Measurements from ENCODE around the gene RPL21.
"Not testable (repeated sequence)": the region's sequence is repeated elsewhere in the genome, so short reads cannot be mapped to it uniquely, and the experiment has no call there.

RPL21 gene

DNA sequence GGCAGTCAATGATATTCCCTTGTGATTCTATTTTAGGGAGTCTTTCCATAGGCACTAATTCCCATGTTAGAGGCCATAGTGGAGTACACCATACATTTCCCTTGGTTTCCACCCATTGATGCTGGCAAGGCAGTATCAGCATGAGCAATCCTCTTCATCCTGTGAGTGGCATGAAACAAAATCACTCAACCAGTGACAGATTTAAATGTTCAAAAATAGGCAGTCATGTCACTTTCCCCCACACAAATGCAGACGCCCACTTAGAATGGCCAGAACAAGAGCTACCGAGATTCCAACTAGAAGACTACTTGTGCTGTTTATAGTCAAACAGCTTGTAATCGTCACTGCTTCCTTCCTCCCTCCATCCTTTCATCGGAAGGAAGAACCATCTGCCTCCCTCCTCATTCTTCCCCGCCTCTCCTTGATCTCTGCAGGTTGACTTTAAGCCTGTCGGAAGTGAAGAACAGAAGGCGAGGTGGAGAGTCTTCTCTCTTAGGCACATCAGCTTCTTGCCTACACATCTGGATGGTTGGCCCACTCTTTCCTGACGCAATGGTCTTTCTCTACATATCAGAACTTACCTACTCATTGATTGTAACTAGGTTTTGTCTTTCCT lies 41.8 kb downstream of the RPL21 start:
- DNase-seq, result no peak

DNA sequence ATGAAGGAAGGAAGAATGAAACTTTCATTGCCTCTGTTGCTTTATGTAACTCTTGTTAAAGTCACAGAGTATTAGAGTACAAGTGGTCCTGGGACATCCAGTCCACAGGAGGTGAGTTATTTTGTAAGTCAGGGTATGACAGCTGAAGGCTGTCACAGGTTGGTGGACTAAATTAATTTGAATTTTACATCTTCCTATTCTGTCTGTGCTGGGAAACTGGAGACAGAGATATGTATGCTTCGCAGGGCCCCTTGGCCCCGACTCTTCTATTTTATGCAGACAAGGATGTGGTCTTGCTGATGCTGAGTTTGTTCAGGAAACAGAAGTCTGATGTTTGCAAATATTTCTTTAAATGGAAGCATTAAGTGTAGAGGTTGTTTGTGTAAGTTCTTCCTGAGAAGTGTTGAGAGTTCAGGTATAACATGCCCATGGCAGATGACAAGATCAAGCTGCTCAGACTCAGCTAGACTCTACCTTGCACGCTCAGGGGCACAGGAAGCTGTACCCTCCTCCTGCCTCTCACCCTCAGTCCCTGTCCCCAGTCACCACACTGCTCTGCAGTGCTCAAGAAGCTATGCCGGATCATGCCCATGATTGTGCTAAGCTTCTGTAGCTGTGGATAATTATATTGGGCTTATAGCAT lies 42.6 kb downstream of the RPL21 start:
- DNase-seq, result no peak

GRCh38 chr13:27295096-27295495 lies 43.7 kb downstream of the RPL21 start:
- no peak for DNase-seq

- DNase-seq, result no peak
Measured at GRCh38 chr13:27295660-27296059, 44.3 kb downstream of the RPL21 start.

DNA sequence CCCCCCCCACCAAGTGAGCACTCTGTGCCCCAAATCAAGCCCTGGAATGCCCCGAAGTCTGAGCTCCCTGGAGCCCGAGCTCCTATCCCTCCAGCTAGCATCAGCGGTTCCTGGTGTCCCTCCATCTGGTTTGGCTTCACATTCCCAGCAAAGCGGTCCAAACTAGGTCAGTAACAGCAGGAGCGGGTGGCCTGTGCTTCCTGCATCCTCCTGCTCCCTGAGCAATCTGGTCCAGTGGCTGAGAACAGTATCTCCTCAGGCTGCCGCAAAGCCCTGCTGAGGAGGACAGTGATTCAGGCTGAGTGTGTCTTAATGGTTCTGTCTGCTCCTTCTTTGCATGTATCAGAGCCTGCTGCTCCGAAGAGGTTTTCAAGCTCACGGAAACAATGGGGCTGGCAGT lies 45.1 kb downstream of the RPL21 start:
- DNase-seq, result no peak

DNA sequence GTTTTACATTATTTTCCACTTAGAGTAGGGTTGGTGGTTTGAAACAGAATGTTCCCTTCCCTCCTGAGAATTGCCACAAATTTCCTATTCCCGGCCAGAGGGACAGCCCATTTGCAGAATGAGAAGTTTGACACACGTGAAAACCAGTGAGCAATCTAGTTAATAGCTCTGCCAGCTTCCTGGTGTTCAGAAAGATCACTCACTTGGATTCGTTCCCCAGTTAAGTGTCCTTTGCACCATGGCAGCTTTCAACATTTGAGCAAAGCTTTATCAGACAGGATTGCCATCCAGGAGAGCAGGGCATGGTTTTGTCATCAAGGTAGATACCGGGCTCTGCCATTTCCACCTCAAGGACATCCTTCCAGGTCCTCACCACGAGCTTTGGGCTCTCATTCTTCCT lies 47.5 kb downstream of the RPL21 start:
- no peak for DNase-seq

- DNase-seq, result not testable (repeated sequence)
Measured at GRCh38 chr13:27300406-27300805, 49.0 kb downstream of the RPL21 start.

GRCh38 chr13:27300941-27301586 lies 49.7 kb downstream of the RPL21 start:
- DNase-seq, result no peak

GRCh38 chr13:27302643-27303262 lies 51.4 kb downstream of the RPL21 start:
- no peak for DNase-seq

- DNase-seq, result no peak
Measured at GRCh38 chr13:27304099-27304498, 52.7 kb downstream of the RPL21 start.

- no peak for DNase-seq
Measured at GRCh38 chr13:27304611-27305010, 53.3 kb downstream of the RPL21 start.

Measured in 8988T (cell line).